Erythroblast (primary cell): ENCODE data around the gene RRAS2.

ENCODE experiments used
- GATA1 ChIP-seq: IDR thresholded peaks from 2 replicates; pipeline ENCODE4 v1.6.1; 2011; ENCODE audit warnings: low read depth, mild to moderate bottlenecking, control low read depth, low read length, moderate library complexity
- POLR2A ChIP-seq: IDR thresholded peaks from 2 replicates; pipeline ENCODE4 v1.6.1; 2011; ENCODE audit warnings: mild to moderate bottlenecking, low read length

DNA sequence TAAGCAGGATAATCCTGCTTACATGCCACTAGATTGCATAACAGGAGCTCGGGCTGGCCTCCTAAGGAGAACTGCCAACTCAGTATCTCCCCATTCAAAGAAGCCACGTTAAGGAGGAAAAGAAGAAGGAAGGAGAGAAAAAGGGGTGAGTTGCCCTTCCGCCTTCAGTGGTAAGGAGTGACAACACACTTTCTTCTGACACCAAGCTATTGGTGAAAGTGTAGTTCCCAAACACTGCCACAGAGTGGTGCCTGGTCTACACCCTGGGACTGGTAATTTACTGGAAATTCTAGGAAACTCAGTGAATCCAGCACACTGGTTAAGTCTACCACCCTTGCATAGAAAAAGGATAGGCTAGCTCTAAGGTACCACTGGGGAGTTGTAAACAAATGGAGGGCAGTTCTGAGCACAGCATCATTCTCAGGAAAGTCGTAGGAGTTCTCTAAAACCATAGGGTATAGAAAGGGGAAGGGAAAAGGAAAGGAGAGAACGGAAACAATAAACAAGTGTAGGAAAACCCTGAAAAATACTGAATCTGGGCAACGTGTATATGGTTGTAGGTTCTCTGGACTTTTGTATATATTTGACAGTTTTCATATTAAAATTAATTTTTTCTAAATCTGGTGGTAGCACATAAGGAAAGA, 58.2 kb downstream of the RRAS2 start:
- TF ChIP-seq POLR2A (no peak), GATA1 (no peak)
